SU-DHL-6 (cell line): ENCODE measurements around the gene INPP4A.

Source experiments
- EZH2phosphoT487 ChIP-seq: fragments of 200-600 bp; sonication (generic), shearing (Covaris generic); conservative IDR thresholded peaks from 2 replicates; pipeline ENCODE4 v1.6.1; 2018; ENCODE audit warnings: mild to moderate bottlenecking, antibody characterized with exemption, low read length, moderate library complexity, mixed read lengths
- TF ChIP-seq, protein P1 (sequence below): fragments of 200-600 bp; sonication (generic); IDR thresholded peaks from one replicate; pipeline ENCODE4 v1.5.1; 2017; ENCODE audit warnings: antibody characterized with exemption, mild to moderate bottlenecking, low read length, moderate library complexity; ENCODE audit not compliant: insufficient read depth, poor library complexity, severe bottlenecking

DNA sequence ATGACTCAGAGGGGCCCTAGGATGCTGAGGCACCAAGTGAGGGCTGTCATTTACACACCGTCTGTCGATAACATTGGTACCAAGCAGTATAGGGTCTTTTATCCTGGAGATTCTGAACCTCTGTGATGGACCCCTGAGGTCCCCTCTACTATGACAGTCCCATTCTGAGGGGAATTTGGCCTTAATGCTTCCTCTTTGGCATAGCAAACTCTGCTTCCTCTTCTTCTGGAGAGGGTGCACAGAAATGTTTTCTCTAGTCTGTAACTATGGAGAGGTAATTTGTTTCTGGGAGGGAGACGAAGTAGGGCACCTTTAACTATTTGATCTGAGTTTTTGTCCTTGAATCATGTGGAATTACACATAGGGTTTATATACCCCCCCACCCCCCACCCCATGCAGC is 44.8 kb downstream of the INPP4A start:
- TF ChIP-seq, protein P1, sequence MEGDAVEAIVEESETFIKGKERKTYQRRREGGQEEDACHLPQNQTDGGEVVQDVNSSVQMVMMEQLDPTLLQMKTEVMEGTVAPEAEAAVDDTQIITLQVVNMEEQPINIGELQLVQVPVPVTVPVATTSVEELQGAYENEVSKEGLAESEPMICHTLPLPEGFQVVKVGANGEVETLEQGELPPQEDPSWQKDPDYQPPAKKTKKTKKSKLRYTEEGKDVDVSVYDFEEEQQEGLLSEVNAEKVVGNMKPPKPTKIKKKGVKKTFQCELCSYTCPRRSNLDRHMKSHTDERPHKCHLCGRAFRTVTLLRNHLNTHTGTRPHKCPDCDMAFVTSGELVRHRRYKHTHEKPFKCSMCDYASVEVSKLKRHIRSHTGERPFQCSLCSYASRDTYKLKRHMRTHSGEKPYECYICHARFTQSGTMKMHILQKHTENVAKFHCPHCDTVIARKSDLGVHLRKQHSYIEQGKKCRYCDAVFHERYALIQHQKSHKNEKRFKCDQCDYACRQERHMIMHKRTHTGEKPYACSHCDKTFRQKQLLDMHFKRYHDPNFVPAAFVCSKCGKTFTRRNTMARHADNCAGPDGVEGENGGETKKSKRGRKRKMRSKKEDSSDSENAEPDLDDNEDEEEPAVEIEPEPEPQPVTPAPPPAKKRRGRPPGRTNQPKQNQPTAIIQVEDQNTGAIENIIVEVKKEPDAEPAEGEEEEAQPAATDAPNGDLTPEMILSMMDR = no peak
- no peak for TF ChIP-seq EZH2phosphoT487
